Thymus (tissue), 11 donors: ENCODE data around the gene ASTL. TPM values are rescaled to one million over a fixed set of nuclear protein-coding genes. Genes with fewer than 3 reads are reported as not detected.
"Not testable (repeated sequence)": the region's sequence is repeated elsewhere in the genome, so short reads cannot be mapped to it uniquely, and the experiment has no call there.

ENCODE experiments used
- DNase-seq, 9 donors: peaks; one replicate each; pipeline ENCODE4 v3.0.0-alpha.2; 2013; ENCODE audit warnings: low spot score in 9 of 9, low read depth in 6 of 9, missing footprints in 1 of 9
- H3K27ac ChIP-seq, 2 donors: one replicate each; pipeline ENCODE4 v1.5.1; 2013; ENCODE audit warnings: control low read depth in 1 of 2, low read depth in 1 of 2, low read length in 1 of 2, mild to moderate bottlenecking in 1 of 2, moderate library complexity in 1 of 2
- H3K27me3 ChIP-seq, 2 donors: one replicate each; pipeline ENCODE4 v1.5.1; 2013; ENCODE audit warnings: low read length in 1 of 2; ENCODE audit not compliant: control insufficient read depth in 2 of 2, insufficient read depth in 1 of 2
- H3K36me3 ChIP-seq, 2 donors: one replicate each; pipeline ENCODE4 v1.5.1; 2013; ENCODE audit warnings: low read length in 1 of 2, mild to moderate bottlenecking in 1 of 2, moderate library complexity in 1 of 2; ENCODE audit not compliant: control insufficient read depth in 2 of 2, insufficient read depth in 2 of 2
- H3K4me1 ChIP-seq, 2 donors: one replicate each; pipeline ENCODE4 v1.5.1; 2013; ENCODE audit warnings: low read length in 2 of 2; ENCODE audit not compliant: control insufficient read depth in 2 of 2, insufficient read depth in 2 of 2
- H3K4me3 ChIP-seq, 2 donors: one replicate each; pipeline ENCODE4 v1.5.1; 2013; ENCODE audit warnings: low read length in 2 of 2, control low read depth in 1 of 2, mild to moderate bottlenecking in 1 of 2
- H3K9me3 ChIP-seq, 2 donors: one replicate each; pipeline ENCODE4 v1.5.1; 2013; ENCODE audit warnings: low read length in 1 of 2, mild to moderate bottlenecking in 1 of 2; ENCODE audit not compliant: control insufficient read depth in 2 of 2, insufficient read depth in 1 of 2
- WGBS: extraction: QIAGEN DNeasy Blood & Tissue Kit; methylation state at CpG from one replicate; pipeline ENCODE4 v1.1.7; 2013; 5-methylcytosine and 5-hydroxymethylcytosine counted together
- polyA plus RNA-seq: library from polyadenylated mRNA; stranded (reverse); fragments of 200-250 nt; gene quantifications from one replicate; pipeline ENCODE4 v1.2.3, GENCODE V29; 2013
- total RNA-seq: library from RNA; stranded (reverse); fragments of 120-200 nt; gene quantifications from one replicate; pipeline ENCODE4 v1.2.4, GENCODE V29; 2013
- donor health status: healthy.

Gene ASTL
- total and polyA plus RNA-seq, 2 donors, result 0.42 to 2.9 TPM

DNA sequence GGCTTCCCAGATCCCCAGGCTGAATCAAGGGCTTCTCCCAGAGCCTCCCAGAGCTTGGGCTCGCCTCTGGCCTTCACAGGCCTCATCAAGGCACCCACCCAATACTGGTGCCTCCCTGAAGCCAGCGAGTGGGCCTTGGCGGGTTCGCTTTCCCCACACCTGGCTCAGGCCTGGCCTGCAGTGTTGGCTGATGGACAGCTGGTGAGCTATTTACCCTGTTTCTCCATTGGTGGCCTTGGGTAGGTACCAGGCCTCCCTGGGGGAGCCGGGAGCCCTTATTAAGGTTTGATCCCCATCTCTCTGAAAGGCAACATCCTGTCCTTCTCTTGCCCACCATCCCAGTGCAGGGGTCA is 25.1 kb upstream of the ASTL start:
- H3K9me3 ChIP-seq, result peaks cover 0 to 11% of the 10 kb centered on the region in 2 donors
- peak overlapping the region; percentile 95 to 99 for H3K27ac ChIP-seq
- WGBS, result 85% methylated on average over 5 of the region's 5 CpGs
- H3K4me1 ChIP-seq, result peaks cover 57 to 78% of the 10 kb centered on the region in 2 donors
- peak overlapping the region; percentile 36 to 48 for H3K4me3 ChIP-seq
- no peaks in the 10 kb centered on the region for H3K36me3 ChIP-seq
- no peaks in the 10 kb centered on the region for H3K27me3 ChIP-seq
- DNase-seq, result no peak

DNA sequence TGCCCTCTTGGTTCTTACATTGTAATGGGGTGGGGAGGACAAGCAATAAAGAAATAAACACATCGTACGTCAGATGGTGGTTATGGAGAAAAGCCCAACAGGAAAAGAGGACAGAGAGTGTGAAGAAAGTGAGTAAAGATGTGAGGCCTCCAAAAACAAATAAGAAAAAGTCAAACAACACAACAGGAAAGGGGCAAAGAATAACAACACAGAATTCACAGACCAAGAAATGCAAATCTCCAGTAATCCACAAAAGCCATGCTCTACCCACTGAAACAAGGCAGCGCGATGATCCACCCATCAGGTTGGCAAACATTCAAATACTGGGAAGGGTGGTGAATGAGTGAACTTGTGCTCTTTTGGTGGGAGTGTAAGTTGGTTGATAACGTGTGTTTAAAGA is 23.6 kb upstream of the ASTL start:
- Histone ChIP-seq H3K9me3 (peaks cover 0 to 11% of the 10 kb centered on the region in 2 donors), H3K27me3 (no peaks in the 10 kb centered on the region), H3K4me1 (peaks cover 65 to 82% of the 10 kb centered on the region in 2 donors), H3K36me3 (no peaks in the 10 kb centered on the region), H3K27ac (peak overlapping the region; percentile 83 to 99), H3K4me3 (no peak overlapping the region)
- 75% methylated on average over 5 of the region's 5 CpGs for WGBS
- no peak for DNase-seq

DNA sequence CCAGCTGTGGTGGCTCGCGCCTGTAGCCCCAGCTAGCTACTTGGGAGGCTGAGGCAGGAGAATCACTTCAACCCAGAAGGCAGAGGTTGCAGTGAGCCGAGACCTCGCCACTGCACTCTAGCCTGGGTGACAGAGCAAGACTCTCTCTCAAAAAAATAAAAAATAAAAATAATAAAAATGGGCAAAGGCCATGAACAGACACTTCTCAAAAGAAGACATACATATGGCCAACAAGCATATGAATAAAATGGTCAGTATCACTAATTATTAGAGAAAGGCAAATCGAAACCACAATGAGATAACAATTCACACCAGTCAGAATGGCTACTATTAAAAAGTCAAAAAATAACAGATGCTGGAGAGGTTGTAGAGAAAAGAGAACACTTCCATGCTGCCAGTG is 22.1 kb upstream of the ASTL start:
- not testable (repeated sequence) for H3K27ac ChIP-seq, DNase-seq, H3K4me3 ChIP-seq, H3K27me3 ChIP-seq, H3K36me3 ChIP-seq
- WGBS, result 98% methylated on average over 5 of the region's 5 CpGs
- Histone ChIP-seq H3K4me1 (peaks cover 78 to 90% of the 10 kb centered on the region in 2 donors), H3K9me3 (peaks cover 0 to 11% of the 10 kb centered on the region in 2 donors)

DNA sequence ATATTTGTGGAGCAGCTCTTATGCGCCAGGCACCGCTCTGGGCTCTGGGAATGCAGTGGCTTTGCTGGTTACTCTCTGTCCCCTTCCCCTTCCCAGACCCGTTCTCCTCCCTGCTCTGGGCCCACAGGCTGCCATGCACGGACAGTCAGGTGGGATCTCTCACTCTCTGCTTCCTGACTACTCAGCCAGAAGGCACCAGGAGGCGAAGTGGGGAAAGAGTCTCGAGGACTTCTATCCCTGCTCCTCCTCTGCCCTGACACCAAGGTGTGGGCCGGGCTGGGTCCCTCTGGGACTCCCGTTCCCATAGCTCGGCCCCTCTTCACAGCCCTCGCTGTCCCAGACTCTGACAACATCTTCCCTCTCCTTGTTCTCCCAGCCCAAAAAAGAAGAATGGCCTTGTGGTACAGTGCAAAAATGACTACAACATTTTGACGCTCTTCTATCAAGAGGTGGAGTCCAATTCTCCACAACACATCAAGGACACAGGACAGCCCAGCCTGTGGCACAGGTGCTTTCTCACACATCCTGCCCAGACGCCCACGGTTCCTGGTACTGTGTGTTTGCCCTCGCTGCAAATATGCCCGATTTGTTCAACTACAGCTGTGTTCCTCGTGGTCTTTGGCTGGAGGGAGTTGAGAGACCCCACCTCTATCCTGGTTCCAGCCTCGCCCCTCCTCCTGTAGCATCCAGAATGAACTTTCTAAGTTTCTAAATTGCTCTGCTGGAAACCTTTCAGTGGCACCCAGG is 21.0 kb upstream of the ASTL start:
- Histone ChIP-seq H3K36me3 (no peaks in the 10 kb centered on the region), H3K27ac (peak overlapping the region; percentile 76 to 84), H3K27me3 (no peaks in the 10 kb centered on the region), H3K4me3 (no peak overlapping the region), H3K4me1 (peaks cover 81 to 90% of the 10 kb centered on the region in 2 donors), H3K9me3 (peaks cover 0 to 4% of the 10 kb centered on the region in 2 donors)
- DNase-seq, result peak in 1 of 9 donors; percentile 76
- 62% methylated on average over 17 of the region's 17 CpGs for WGBS

DNA sequence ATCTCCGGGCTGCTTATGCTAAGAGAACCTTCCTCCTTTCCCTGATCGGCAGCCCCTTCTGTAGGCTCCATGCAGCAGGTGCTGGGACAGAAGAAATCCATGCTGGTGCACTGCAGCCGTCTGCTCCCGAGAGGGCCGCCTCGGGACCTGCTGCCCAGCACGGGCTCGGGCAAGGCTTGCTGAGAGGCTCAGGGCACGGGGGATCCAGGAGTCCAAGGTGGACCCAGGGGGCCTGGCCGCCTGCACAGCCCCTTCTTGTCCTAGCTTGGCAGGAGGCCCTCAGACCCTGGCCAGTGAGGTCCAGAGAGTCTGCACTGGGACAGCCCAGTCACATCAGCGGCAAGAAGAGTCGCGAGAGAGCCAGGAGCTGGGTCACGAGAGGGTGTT is 20.2 kb upstream of the ASTL start:
- no peaks in the 10 kb centered on the region for H3K27me3 ChIP-seq
- no peaks in the 10 kb centered on the region for H3K36me3 ChIP-seq
- peak overlapping the region in 1 of 2 donors; percentile 84 for H3K27ac ChIP-seq
- peaks cover 81 to 90% of the 10 kb centered on the region in 2 donors for H3K4me1 ChIP-seq
- peaks cover 0 to 4% of the 10 kb centered on the region in 2 donors for H3K9me3 ChIP-seq
- 95% methylated on average over 14 of the region's 14 CpGs for WGBS
- H3K4me3 ChIP-seq, result no peak overlapping the region
- DNase-seq, result no peak

DNA sequence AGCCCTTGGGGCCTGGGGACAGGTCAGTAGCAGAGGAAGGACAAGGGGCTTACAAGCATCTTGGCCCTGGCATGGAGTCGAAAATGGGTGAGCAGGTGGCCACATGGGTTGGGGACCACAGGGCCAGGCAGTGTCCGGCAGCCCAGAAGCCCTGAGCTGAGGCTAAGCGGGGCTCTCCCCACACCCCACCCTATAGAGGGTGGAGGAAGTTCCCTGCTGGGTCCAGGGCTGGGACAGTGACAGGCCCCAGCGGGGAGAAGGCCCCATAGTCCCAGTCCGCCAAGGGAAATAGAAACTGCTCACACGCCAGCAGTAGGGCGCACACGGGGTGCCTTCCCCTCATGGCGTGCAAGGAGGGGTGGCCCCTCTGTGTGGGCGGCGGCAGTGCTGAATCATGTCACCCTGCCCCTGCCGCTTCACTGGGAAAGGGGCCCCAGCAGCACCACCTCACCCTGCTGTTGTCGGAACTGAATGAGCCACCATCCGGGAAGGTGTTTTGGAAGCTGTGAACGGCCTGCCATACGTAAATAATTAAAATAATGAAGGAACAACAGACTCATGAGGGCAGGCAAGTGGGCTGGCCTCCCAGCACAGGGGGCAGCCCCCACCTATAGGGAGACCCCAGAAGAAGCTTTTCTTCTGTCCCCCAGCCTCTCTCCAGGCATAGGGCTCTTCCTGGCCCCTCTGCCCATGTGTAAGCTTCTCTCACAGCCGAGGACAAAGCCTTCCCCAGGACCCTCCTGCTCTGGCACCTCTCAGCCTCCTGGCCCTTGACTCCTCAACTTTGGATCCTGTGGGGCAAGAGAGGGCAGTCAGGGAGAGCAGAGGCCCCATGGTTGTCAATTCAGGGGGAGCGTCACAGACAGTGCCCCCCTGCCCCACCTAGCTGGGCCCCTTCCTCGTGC is 19.6 kb upstream of the ASTL start:
- H3K27ac ChIP-seq, result peak overlapping the region; percentile 37 to 84
- H3K36me3 ChIP-seq, result no peaks in the 10 kb centered on the region
- peak overlapping the region in 1 of 2 donors; percentile 20 for H3K4me3 ChIP-seq
- H3K4me1 ChIP-seq, result peaks cover 80 to 90% of the 10 kb centered on the region in 2 donors
- peaks cover 0 to 4% of the 10 kb centered on the region in 2 donors for H3K9me3 ChIP-seq
- no peaks in the 10 kb centered on the region for H3K27me3 ChIP-seq
- WGBS, result 33% methylated on average over 19 of the region's 19 CpGs
- DNase-seq, result peak in 4 of 9 donors; percentile 46 to 84 (median 68)

DNA sequence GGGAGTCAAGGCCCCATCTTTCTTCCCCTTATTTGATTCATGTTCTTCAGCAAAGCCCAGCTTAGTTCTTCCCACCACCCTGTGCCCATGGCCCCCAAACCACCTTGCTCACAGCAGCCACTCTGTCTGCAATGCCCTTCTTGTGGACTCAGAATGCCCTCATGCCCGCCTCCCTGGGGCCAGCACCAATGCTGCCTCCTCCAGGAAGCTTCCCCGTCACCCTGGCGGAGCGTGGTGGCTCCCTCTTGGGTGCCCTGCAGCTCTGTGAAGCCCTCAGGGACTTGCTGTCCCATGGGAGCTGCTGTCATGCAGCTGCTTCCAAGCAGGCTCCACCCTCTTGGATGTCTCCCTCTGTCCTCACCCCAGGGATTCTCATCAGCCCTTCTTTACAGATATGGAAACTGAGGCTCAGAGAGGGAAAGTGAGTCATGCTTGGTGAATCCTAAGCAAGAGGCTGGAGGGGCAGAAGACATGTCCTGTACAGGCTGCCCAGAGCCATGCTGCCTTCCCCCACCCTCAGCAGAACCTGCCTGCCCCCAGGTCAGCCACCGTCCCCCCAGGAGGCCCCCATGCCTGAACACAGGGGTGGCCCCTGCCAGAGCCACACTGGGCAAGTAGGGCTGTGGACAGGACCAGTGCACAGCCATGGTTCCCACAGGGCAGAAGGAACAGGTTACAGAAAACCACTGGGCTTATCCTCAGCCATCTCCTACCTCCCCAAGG is 18.8 kb upstream of the ASTL start:
- peaks cover 82 to 90% of the 10 kb centered on the region in 2 donors for H3K4me1 ChIP-seq
- H3K9me3 ChIP-seq, result peaks cover 0 to 4% of the 10 kb centered on the region in 2 donors
- no peak for DNase-seq
- 97% methylated on average over 5 of the region's 5 CpGs for WGBS
- peak overlapping the region; percentile 10 to 84 for H3K27ac ChIP-seq
- H3K36me3 ChIP-seq, result no peaks in the 10 kb centered on the region
- no peaks in the 10 kb centered on the region for H3K27me3 ChIP-seq
- H3K4me3 ChIP-seq, result peak overlapping the region in 1 of 2 donors; percentile 20

DNA sequence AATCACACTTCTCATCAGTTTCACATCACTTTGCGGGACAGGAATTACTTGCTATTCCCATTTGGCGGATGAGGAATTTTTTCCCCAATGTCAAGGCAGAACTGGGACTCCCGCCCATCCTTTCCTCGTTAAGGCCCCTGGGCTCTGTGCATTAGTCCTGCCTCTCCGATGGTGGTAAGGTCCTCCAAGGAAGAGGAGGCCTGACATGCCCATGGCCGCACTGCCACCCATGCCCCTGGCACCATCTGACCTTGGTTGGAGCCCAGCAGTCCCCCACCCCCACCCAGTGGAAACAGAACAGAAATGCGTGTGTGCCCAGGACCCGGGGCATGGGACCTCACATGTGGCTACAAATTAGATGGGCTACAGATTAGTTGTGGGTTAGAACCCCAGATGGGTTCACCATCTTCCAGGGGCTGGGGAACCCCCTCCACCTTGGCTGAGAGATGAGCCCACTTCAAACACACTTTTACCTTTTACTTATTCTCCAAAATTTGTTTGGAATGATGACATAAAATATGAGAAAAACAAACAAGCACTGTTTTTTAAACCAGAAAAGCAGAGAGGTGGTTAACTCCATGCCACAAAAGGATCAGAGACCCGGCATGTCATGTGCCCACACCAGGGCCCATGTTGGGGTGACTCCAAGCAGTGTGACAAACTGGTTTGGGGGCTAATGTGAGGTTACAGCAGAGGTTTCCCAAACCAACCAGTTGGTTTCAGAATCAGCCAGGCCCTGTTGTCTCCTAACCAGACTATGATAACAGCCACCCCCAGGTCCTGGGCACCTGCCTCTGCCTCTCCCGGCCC is 17.9 kb upstream of the ASTL start:
- Histone ChIP-seq H3K27me3 (no peaks in the 10 kb centered on the region), H3K4me3 (no peak overlapping the region), H3K27ac (peak overlapping the region in 1 of 2 donors; percentile 84), H3K4me1 (peaks cover 83 to 90% of the 10 kb centered on the region in 2 donors), H3K9me3 (peaks cover 0 to 4% of the 10 kb centered on the region in 2 donors), H3K36me3 (no peaks in the 10 kb centered on the region)
- no peak for DNase-seq
- 69% methylated on average over 10 of the region's 10 CpGs for WGBS
